HepG2 (cell line): ENCODE measurements around the gene FAM124B. TPM values are rescaled to one million over a fixed set of nuclear protein-coding genes. Genes with fewer than 3 reads are reported as not detected.

Experiments
- ATAC-seq: fragments of 200-7000 bp; cut with Tn5 transposase; 3 replicates; pipeline ENCODE4 v1.9.1; 2020; ENCODE audit warnings: mild to moderate bottlenecking, moderate library complexity
- BruUV-seq: library from RNA; stranded (reverse); fragments of 400-500 nt; replicated peaks from 2 replicates; lab custom pipeline; 2021; lab: Mats Ljungman, UMichigan
- CTCF ChIA-PET: fragments of 300-600 bp; formaldehyde crosslinking; extraction: SDS; loops from one replicate; lab custom pipeline; 2021; ENCODE audit warnings: low total read pairs, inconsistent platforms, low intra/inter-chr PET ratio; lab: Yijun Ruan, JAX
- POLR2A ChIA-PET: fragments of 350-600 bp; sonication (Branson Sonifier 250); formaldehyde crosslinking; loops from one replicate; lab custom pipeline; 2020; ENCODE audit warnings: antibody characterized with exemption, inconsistent platforms; lab: Yijun Ruan, JAX
- DNase-seq: peaks from one replicate; pipeline ENCODE4 v3.0.0-alpha.2; 2015; ENCODE audit warnings: low spot score
- FAIRE-seq: peaks from 3 replicates; lab custom pipeline; 2011; peaks lifted over from hg19 to GRCh38; lab: Jason Lieb, UNC
- H2AFZ ChIP-seq: one replicate; pipeline ENCODE4 v1.6.1; 2011; ENCODE audit warnings: low read length, inconsistent platforms
- H3K27ac ChIP-seq: fragments of 300-600 bp; 3 replicates; pipeline ENCODE4 v1.8.0; 2011; ENCODE audit warnings: mixed run types, mild to moderate bottlenecking, mixed read lengths, low read length, inconsistent platforms; ENCODE audit not compliant: insufficient read depth; ENCODE audit errors: extremely low read length
- H3K27me3 ChIP-seq, 2 experiments: fragments of 200-600 bp in 1 of 2; 2 replicates in 1 of 2; 3 replicates in 1 of 2; pipeline versions ENCODE4 v1.6.0 to v1.8.0; 2011; ENCODE audit warnings: low read length in 2 of 2, mild to moderate bottlenecking in 2 of 2, moderate library complexity in 2 of 2, inconsistent platforms in 1 of 2; ENCODE audit not compliant: insufficient read depth in 2 of 2, control insufficient read depth in 1 of 2
- H3K36me3 ChIP-seq, 2 experiments: fragments of 200-600 bp in 1 of 2; replicated peaks in 1 of 2; 2 replicates in 1 of 2; 3 replicates in 1 of 2; pipeline versions ENCODE4 v1.5.1 to v1.8.0; 2011; ENCODE audit warnings: low read length in 2 of 2, inconsistent platforms in 1 of 2; ENCODE audit not compliant: insufficient read depth in 2 of 2, control insufficient read depth in 1 of 2
- H3K4me1 ChIP-seq: 2 replicates; pipeline ENCODE4 v1.5.1; 2012; ENCODE audit warnings: low read length, inconsistent platforms; ENCODE audit not compliant: insufficient read depth
- H3K4me2 ChIP-seq: 2 replicates; pipeline ENCODE4 v1.6.0; 2011; ENCODE audit warnings: low read depth, low read length, inconsistent platforms
- H3K4me3 ChIP-seq, 3 experiments: fragments of 200-600 bp in 1 of 3; sonication (generic), shearing (Covaris generic) in 1 of 3; replicated peaks in 1 of 3; 2 replicates each; pipeline ENCODE4 v1.5.1; 2011 to 2016; ENCODE audit warnings: low read length in 3 of 3, inconsistent platforms in 2 of 3, low read depth in 2 of 3, mild to moderate bottlenecking in 2 of 3, control low read depth in 1 of 3, mixed read lengths in 1 of 3; ENCODE audit not compliant: insufficient read depth in 1 of 3
- H3K79me2 ChIP-seq: one replicate; pipeline ENCODE4 v1.6.1; 2011; ENCODE audit warnings: low read length, inconsistent platforms; ENCODE audit not compliant: insufficient read depth
- H3K9ac ChIP-seq: 2 replicates; pipeline ENCODE4 v1.6.0; 2011; ENCODE audit warnings: mild to moderate bottlenecking, low read depth, low read length, inconsistent platforms; ENCODE audit not compliant: insufficient read depth
- H3K9me3 ChIP-seq: 2 replicates; pipeline ENCODE4 v1.5.1; 2012; ENCODE audit warnings: mild to moderate bottlenecking, low read length
- H4K20me1 ChIP-seq: 2 replicates; pipeline ENCODE4 v1.6.0; 2011; ENCODE audit warnings: inconsistent platforms, mild to moderate bottlenecking, low read length, moderate library complexity; ENCODE audit not compliant: insufficient read depth
- CENPX ChIP-seq: sonication (generic); formaldehyde crosslinking; IDR thresholded peaks from 2 replicates; pipeline ENCODE4 v1.9.0; 2021; ENCODE audit warnings: mild to moderate bottlenecking, missing genetic modification reagents, moderate library complexity
- HIVEP1 ChIP-seq: sonication (generic); formaldehyde crosslinking; IDR thresholded peaks from 2 replicates; pipeline ENCODE4 v1.4.0; 2020; ENCODE audit warnings: mild to moderate bottlenecking, missing genetic modification reagents
- TEAD2 ChIP-seq: sonication (generic); formaldehyde crosslinking; IDR thresholded peaks from 2 replicates; pipeline ENCODE4 v1.9.0; 2021; ENCODE audit warnings: missing genetic modification reagents
- ZNF121 ChIP-seq: sonication (generic); formaldehyde crosslinking; IDR thresholded peaks from 2 replicates; pipeline ENCODE4 v1.5.0; 2020; ENCODE audit warnings: mild to moderate bottlenecking, missing genetic modification reagents
- ZNF143 ChIP-seq: sonication (generic); formaldehyde crosslinking; IDR thresholded peaks from 2 replicates; pipeline ENCODE4 v1.4.0; 2020; ENCODE audit warnings: missing genetic modification reagents
- ZNF501 ChIP-seq: sonication (generic); formaldehyde crosslinking; IDR thresholded peaks from 2 replicates; pipeline ENCODE4 v1.5.1; 2020; ENCODE audit warnings: mild to moderate bottlenecking, moderate library complexity, missing genetic modification reagents
- WGBS: methylation state at CpG from one replicate; pipeline ENCODE4 v1.1.6; 2017; ENCODE audit warnings: low lambda C conversion rate; 5-methylcytosine and 5-hydroxymethylcytosine counted together
- in situ Hi-C: cut with HindIII; loops from 2 replicates; pipeline ENCODE4 v1.10.0; 2017; ENCODE audit warnings: low pct_unique_long_range_greater_than_20kb; ENCODE audit not compliant: extremely low pct_ligation_motif_present
- intact Hi-C: fragments of 100-400 bp; cut with micrococcal nuclease; formaldehyde crosslinking; loops from one replicate; pipeline ENCODE4 v1.10.0; 2022; ENCODE audit not compliant: unreplicated experiment
- polyA plus RNA-seq, 8 experiments: library from polyadenylated mRNA; depleted of rRNA in 3 of 8; stranded (reverse) in 7 of 8; unstranded in 1 of 8; fragments of >200 nt; fragmentation: Illumina TruSeq in 4 of 8; extraction: Trizol in 4 of 8; gene quantifications; 2 replicates each; pipeline versions ENCODE4 v1.2.1 to v1.2.3, GENCODE V29; 2011 to 2016; ENCODE audit warnings: low read depth in 4 of 8, missing spikeins in 1 of 8, mixed read lengths in 1 of 8; ENCODE audit not compliant: insufficient read depth in 1 of 8
- total RNA-seq, 5 experiments: library from RNA; depleted of rRNA; stranded (reverse); fragments of >200 nt; fragmentation: Illumina TruSeq; extraction: Trizol; gene quantifications; 2 replicates each; pipeline ENCODE4 v1.2.3, GENCODE V29; 2016; ENCODE audit warnings: low read depth in 1 of 5
- TF ChIP-seq, protein P1 (sequence below): sonication (generic); formaldehyde crosslinking; IDR thresholded peaks from 2 replicates; pipeline ENCODE4 v1.4.0; 2020; ENCODE audit warnings: missing genetic modification reagents, borderline replicate concordance
- TF ChIP-seq, protein P2 (sequence below): sonication (generic); formaldehyde crosslinking; conservative IDR thresholded peaks from 2 replicates; pipeline ENCODE4 v1.8.0; 2022; ENCODE audit warnings: missing genetic modification reagents
- TF ChIP-seq, protein P3 (sequence below): sonication (generic); formaldehyde crosslinking; IDR thresholded peaks from 2 replicates; pipeline ENCODE4 v1.5.0; 2020; ENCODE audit warnings: missing genetic modification reagents
- TF ChIP-seq, protein P4 (sequence below): sonication (generic); formaldehyde crosslinking; IDR thresholded peaks from 2 replicates; pipeline ENCODE4 v1.5.1; 2020; ENCODE audit warnings: mild to moderate bottlenecking, missing genetic modification reagents
- TF ChIP-seq, protein P5 (sequence below): IDR thresholded peaks from 2 replicates; pipeline ENCODE4 v1.6.1; 2016

Gene FAM124B
- total and polyA plus RNA-seq, 2 of the 13 experiments (the other 11 are each of a cell fraction or from before 2014, with no cell fraction given) = not detected

DNA sequence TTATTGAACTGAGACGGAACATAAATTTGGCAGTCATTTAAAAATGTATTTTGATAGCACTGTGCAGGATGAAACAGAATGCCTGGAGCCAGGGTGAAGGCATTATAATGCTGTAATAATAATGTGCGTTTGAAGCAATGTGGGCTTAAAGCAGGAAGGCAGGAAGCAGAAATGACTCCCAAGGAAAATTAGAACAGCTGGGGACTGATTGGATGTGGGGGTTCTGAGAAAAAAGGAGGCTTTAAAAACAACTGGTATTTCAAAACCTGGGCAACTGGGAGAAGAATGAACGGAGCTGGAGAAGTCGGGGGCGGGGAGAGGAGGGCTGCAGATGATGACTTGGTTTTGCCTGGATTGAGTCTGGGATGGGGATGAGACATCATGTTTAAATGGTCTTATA lies 12.6 kb downstream of the FAM124B start:
- 46% methylated on average over 5 of the region's 5 CpGs for WGBS
- ATAC-seq = no peak
- H3K36me3 ChIP-seq = no peaks in the 10 kb centered on the region
- H2AFZ ChIP-seq = no peak overlapping the region
- H3K4me2 ChIP-seq = no peak overlapping the region
- H3K9ac ChIP-seq = no peak overlapping the region
- H3K4me1 ChIP-seq = no peaks in the 10 kb centered on the region
- no peaks in the 10 kb centered on the region for H3K9me3 ChIP-seq
- in situ Hi-C loops (no loop called here), intact Hi-C loops (no loop called here)
- H3K79me2 ChIP-seq = no peaks in the 10 kb centered on the region
- no peaks in the 10 kb centered on the region for H4K20me1 ChIP-seq
- FAIRE-seq = no peak
- no peak overlapping the region for H3K27ac ChIP-seq
- no peak overlapping the region for H3K4me3 ChIP-seq
- ChIA-PET CTCF (no interaction called here), POLR2A (no interaction called here)
- peaks cover 0 to 5% of the 10 kb centered on the region in 2 experiments; a peak in 2 of 5 replicates for H3K27me3 ChIP-seq
- DNase-seq = no peak
- no TSS peak for BruUV-seq
- TF ChIP-seq ZNF501 (CRISPR knock-in tag) (no peak), TEAD2 (CRISPR knock-in tag) (no peak), ZNF143 (CRISPR knock-in tag) (no peak), HIVEP1 (CRISPR knock-in tag) (no peak), CENPX (CRISPR knock-in tag) (no peak), ZNF121 (CRISPR knock-in tag) (no peak)
- TF ChIP-seq, protein P1, sequence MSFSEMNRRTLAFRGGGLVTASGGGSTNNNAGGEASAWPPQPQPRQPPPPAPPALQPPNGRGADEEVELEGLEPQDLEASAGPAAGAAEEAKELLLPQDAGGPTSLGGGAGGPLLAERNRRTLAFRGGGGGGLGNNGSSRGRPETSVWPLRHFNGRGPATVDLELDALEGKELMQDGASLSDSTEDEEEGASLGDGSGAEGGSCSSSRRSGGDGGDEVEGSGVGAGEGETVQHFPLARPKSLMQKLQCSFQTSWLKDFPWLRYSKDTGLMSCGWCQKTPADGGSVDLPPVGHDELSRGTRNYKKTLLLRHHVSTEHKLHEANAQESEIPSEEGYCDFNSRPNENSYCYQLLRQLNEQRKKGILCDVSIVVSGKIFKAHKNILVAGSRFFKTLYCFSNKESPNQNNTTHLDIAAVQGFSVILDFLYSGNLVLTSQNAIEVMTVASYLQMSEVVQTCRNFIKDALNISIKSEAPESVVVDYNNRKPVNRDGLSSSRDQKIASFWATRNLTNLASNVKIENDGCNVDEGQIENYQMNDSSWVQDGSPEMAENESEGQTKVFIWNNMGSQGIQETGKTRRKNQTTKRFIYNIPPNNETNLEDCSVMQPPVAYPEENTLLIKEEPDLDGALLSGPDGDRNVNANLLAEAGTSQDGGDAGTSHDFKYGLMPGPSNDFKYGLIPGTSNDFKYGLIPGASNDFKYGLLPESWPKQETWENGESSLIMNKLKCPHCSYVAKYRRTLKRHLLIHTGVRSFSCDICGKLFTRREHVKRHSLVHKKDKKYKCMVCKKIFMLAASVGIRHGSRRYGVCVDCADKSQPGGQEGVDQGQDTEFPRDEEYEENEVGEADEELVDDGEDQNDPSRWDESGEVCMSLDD (CRISPR knock-in tag) = no peak
- TF ChIP-seq, protein P2, sequence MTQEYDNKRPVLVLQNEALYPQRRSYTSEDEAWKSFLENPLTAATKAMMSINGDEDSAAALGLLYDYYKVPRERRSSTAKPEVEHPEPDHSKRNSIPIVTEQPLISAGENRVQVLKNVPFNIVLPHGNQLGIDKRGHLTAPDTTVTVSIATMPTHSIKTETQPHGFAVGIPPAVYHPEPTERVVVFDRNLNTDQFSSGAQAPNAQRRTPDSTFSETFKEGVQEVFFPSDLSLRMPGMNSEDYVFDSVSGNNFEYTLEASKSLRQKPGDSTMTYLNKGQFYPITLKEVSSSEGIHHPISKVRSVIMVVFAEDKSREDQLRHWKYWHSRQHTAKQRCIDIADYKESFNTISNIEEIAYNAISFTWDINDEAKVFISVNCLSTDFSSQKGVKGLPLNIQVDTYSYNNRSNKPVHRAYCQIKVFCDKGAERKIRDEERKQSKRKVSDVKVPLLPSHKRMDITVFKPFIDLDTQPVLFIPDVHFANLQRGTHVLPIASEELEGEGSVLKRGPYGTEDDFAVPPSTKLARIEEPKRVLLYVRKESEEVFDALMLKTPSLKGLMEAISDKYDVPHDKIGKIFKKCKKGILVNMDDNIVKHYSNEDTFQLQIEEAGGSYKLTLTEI (CRISPR knock-in tag) = no peak
- TF ChIP-seq, protein P3, sequence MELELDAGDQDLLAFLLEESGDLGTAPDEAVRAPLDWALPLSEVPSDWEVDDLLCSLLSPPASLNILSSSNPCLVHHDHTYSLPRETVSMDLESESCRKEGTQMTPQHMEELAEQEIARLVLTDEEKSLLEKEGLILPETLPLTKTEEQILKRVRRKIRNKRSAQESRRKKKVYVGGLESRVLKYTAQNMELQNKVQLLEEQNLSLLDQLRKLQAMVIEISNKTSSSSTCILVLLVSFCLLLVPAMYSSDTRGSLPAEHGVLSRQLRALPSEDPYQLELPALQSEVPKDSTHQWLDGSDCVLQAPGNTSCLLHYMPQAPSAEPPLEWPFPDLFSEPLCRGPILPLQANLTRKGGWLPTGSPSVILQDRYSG (CRISPR knock-in tag) = no peak
- TF ChIP-seq, protein P4, sequence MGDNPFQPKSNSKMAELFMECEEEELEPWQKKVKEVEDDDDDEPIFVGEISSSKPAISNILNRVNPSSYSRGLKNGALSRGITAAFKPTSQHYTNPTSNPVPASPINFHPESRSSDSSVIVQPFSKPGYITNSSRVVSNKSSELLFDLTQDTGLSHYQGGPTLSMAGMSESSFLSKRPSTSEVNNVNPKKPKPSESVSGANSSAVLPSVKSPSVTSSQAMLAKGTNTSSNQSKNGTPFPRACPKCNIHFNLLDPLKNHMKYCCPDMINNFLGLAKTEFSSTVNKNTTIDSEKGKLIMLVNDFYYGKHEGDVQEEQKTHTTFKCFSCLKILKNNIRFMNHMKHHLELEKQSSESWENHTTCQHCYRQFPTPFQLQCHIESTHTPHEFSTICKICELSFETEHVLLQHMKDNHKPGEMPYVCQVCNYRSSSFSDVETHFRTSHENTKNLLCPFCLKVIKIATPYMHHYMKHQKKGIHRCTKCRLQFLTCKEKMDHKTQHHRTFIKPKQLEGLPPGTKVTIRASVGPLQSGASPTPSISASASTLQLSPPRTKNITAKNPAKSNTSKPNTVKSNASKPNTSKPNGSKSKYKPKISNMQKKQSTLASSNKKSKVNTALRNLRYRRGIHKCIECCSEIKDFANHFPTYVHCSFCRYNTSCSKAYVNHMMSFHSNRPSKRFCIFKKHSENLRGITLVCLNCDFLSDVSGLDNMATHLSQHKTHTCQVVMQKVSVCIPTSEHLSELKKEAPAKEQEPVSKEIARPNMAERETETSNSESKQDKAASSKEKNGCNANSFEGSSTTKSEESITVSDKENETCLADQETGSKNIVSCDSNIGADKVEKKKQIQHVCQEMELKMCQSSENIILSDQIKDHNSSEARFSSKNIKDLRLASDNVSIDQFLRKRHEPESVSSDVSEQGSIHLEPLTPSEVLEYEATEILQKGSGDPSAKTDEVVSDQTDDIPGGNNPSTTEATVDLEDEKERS (CRISPR knock-in tag) = no peak
- TF ChIP-seq, protein P5, sequence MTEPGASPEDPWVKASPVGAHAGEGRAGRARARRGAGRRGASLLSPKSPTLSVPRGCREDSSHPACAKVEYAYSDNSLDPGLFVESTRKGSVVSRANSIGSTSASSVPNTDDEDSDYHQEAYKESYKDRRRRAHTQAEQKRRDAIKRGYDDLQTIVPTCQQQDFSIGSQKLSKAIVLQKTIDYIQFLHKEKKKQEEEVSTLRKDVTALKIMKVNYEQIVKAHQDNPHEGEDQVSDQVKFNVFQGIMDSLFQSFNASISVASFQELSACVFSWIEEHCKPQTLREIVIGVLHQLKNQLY (CRISPR knock-in tag) = no peak
